Naive thymus-derived CD8-positive, alpha-beta T cell (primary cell): Measurements from ENCODE around the gene VAT1L. TPM values are rescaled to one million over a fixed set of nuclear protein-coding genes. Genes with fewer than 3 reads are reported as not detected.
"Not testable (repeated sequence)": the region's sequence is repeated elsewhere in the genome, so short reads cannot be mapped to it uniquely, and the experiment has no call there.

Experiments
- ATAC-seq, 2 donors: fragments of 150-1000 bp; cut with Tn5 transposase in 1 of 2; sonication (Bioruptor Pico), chemical (Tn5 transposase) in 1 of 2; 1 replicate in 1 of 2; 2 replicates in 1 of 2; pipeline ENCODE4 v1.10.0; 2021; ENCODE audit warnings: mild to moderate bottlenecking in 2 of 2, moderate library complexity in 2 of 2
- POLR2A ChIA-PET: fragments of 350-600 bp; sonication (Branson Sonifier 250); formaldehyde crosslinking; loops from one replicate; lab custom pipeline; 2021; ENCODE audit warnings: antibody characterized with exemption; lab: Charles Lee
- DNase-seq, 10 donors: peaks; one replicate each; pipeline versions ENCODE4 v3.0.0 to v3.0.0-alpha.2; 2020 to 2022
- H3K27ac Mint-ChIP-seq, 10 donors: one replicate each; pipeline ENCODE4 v1.8.0; 2020 to 2022; ENCODE audit warnings: mild to moderate bottlenecking in 10 of 10, mixed read lengths in 10 of 10, moderate library complexity in 4 of 10, inconsistent platforms in 1 of 10
- H3K27me3 Mint-ChIP-seq, 5 donors: one replicate each; pipeline ENCODE4 v1.8.0; 2021 to 2022; ENCODE audit warnings: mixed read lengths in 5 of 5
- H3K36me3 Mint-ChIP-seq, 3 donors: one replicate each; pipeline ENCODE4 v1.8.0; 2020 to 2022; ENCODE audit warnings: mixed read lengths in 3 of 3, mild to moderate bottlenecking in 2 of 3, inconsistent platforms in 1 of 3
- H3K4me1 Mint-ChIP-seq, 4 donors: one replicate each; pipeline ENCODE4 v1.8.0; 2021 to 2022; ENCODE audit warnings: mixed read lengths in 4 of 4
- H3K4me3 Mint-ChIP-seq, 10 donors: one replicate each; pipeline ENCODE4 v1.8.0; 2020 to 2022; ENCODE audit warnings: mild to moderate bottlenecking in 10 of 10, mixed read lengths in 10 of 10, moderate library complexity in 6 of 10, inconsistent platforms in 1 of 10
- H3K9me3 Mint-ChIP-seq, 9 donors: one replicate each; pipeline ENCODE4 v1.8.0; 2020 to 2022; ENCODE audit warnings: mixed read lengths in 9 of 9, mild to moderate bottlenecking in 3 of 9, inconsistent platforms in 1 of 9, moderate library complexity in 1 of 9
- polyA plus RNA-seq, 3 donors: library from polyadenylated mRNA; unstranded; fragments of 300-500 nt; fragmentation: Illumina TruSeq; gene quantifications; one replicate each; pipeline ENCODE4 v1.2.3, GENCODE V29; 2021
- total RNA-seq, 8 experiments: library from RNA in 2 of 8; stranded (reverse) in 2 of 8; gene quantifications; one replicate each; pipeline ENCODE4 v1.2.3 and lab custom pipeline; 2021 to 2026

VAT1L gene
- total and polyA plus RNA-seq, 5 experiments from 2014 or later, result not detected

GRCh38 chr16:77943801-77944200, 155.4 kb downstream of the VAT1L start:
- POLR2A ChIA-PET, result no interaction called here
- H3K27ac Mint-ChIP-seq, result no peak overlapping the region
- no peak overlapping the region for H3K4me3 Mint-ChIP-seq
- DNase-seq (no peak), ATAC-seq (no peak)
- peaks cover 0 to 9% (median 3%) of the 10 kb centered on the region in 9 donors for H3K9me3 Mint-ChIP-seq
- H3K36me3 Mint-ChIP-seq, result peaks cover 0 to 7% (median 2%) of the 10 kb centered on the region in 3 donors
- H3K4me1 Mint-ChIP-seq, result no peaks in the 10 kb centered on the region
- H3K27me3 Mint-ChIP-seq, result peaks cover 4 to 19% (median 13%) of the 10 kb centered on the region in 5 donors

DNA sequence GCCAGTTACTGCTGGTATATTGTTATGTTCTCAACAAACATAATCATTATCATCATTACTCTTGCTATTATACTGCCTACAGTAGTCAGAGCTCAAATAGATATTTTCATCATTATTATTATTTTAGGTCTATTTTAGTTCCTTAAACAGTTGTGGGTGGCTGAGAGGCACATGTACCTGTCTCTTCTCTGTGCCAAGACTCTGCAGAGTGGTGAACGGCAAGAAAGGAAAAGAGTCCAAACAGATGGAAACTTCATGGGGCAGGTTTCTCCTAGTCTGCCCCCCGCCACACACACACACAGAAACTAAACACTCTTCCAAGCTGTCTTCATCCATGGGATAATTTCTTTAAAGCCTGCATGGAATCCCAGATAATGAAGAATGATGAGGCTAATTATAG, 156.3 kb downstream of the VAT1L start:
- POLR2A ChIA-PET, result no interaction called here
- Mint-ChIP-seq H3K4me1 (no peaks in the 10 kb centered on the region), H3K27me3 (peaks cover 8 to 25% (median 21%) of the 10 kb centered on the region in 5 donors), H3K36me3 (peaks cover 0 to 7% (median 2%) of the 10 kb centered on the region in 3 donors), H3K9me3 (peaks cover 0 to 9% (median 3%) of the 10 kb centered on the region in 9 donors), H3K27ac (no peak overlapping the region), H3K4me3 (no peak overlapping the region)
- no peak for DNase-seq
- no peak for ATAC-seq

DNA sequence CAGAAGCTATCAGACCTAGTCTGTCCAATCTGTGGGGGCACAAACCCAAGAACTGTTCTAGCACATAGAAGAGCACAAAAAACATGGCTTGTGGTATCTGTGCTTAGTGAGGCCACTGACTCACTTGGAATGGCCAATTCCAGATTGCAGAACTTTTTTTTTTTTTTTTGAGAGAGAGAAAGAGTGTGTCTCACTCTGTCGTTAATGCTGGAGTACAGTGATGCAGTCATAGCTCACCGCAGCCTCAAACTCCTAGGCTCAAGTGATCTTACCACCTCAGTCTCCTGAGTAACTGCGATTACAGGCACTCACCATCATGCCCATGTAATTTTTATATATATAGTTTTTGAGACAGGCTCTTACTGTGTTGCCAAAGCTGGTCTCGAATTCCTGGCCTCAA, 156.8 kb downstream of the VAT1L start:
- H3K4me3 Mint-ChIP-seq, result no peak overlapping the region
- peaks cover 0 to 9% (median 3%) of the 10 kb centered on the region in 9 donors for H3K9me3 Mint-ChIP-seq

DNA sequence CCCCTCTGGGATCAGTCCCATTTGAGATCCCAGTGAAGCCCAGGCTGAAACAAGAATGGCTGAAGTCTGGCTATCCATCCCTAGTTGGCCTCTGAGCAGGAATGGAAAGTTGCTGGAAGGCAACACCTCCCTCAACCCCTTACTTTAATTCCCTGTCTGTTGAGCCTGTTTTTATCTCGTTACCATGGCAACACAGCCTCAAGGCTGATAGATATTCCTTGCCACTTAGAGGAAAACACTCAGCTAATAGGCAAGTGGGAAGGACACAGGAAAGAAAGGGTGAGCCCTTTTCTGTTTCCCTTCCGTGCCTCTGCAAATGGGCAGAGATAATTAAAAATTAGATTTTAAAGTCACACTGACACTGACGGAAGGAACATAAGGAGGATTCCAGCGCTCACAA, 158.5 kb downstream of the VAT1L start:
- Mint-ChIP-seq H3K4me1 (no peaks in the 10 kb centered on the region), H3K27me3 (peaks cover 8 to 29% (median 21%) of the 10 kb centered on the region in 5 donors), H3K4me3 (no peak overlapping the region), H3K27ac (no peak overlapping the region), H3K9me3 (peaks cover 0 to 8% (median 2%) of the 10 kb centered on the region in 9 donors), H3K36me3 (peaks cover 0 to 7% (median 2%) of the 10 kb centered on the region in 3 donors)
- ATAC-seq (no peak), DNase-seq (no peak)
- POLR2A ChIA-PET, result no interaction called here

More for the DNA sequence above, 156.8 kb downstream of the VAT1L start:
- H3K4me1 Mint-ChIP-seq, result no peaks in the 10 kb centered on the region
- no peak overlapping the region for H3K27ac Mint-ChIP-seq
- no peak for DNase-seq
- peaks cover 0 to 7% (median 2%) of the 10 kb centered on the region in 3 donors for H3K36me3 Mint-ChIP-seq
- no peak for ATAC-seq
- H3K27me3 Mint-ChIP-seq, result peaks cover 8 to 29% (median 21%) of the 10 kb centered on the region in 5 donors
- POLR2A ChIA-PET, result no interaction called here

DNA sequence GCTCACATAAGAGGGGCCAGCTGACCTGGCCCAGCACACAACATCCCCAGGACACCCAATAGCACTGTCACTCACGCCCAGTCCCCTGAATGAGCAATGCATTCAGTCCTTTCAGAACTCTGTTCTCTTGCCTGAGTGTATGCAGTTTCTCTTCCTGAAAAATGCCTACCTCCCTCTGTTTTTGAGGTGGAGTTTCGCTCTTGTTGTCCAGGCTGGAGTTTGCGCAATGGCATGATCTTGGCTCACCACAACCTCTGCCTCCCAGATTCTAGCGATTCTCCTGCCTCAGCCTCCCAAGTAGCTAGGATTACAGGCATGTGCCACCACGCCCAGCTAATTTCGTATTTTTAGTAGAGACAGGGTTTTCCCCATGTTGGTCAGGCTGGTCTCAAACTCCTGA, 159.2 kb downstream of the VAT1L start:
- ATAC-seq, H3K4me3 Mint-ChIP-seq, H3K36me3 Mint-ChIP-seq, H3K27ac Mint-ChIP-seq, H3K9me3 Mint-ChIP-seq, POLR2A ChIA-PET, DNase-seq, H3K4me1 Mint-ChIP-seq: not testable (repeated sequence)
- peaks cover 8 to 29% (median 21%) of the 10 kb centered on the region in 5 donors for H3K27me3 Mint-ChIP-seq

DNA sequence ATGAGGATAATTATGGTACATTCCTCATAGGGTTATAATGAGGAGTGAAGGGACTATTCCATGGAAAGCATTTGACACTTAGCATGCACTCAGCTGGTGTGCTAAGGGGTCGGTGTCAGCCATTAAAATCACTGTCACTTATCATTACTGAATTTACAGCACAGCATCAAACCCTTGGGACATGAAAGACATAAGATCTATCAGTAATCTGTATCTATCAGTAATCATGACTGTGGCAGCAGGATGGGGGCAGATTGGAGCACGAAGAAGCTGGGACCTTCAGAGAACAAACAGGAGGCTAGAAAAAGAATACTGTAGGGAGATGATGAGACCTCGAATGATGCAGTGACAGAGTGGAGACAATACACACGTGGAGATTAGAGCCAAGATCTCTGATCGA, 160.5 kb downstream of the VAT1L start:
- POLR2A ChIA-PET, result no interaction called here
- no peak overlapping the region for H3K4me3 Mint-ChIP-seq
- H3K9me3 Mint-ChIP-seq, result no peaks in the 10 kb centered on the region
- H3K27me3 Mint-ChIP-seq, result peaks cover 8 to 29% (median 21%) of the 10 kb centered on the region in 5 donors
- H3K4me1 Mint-ChIP-seq, result no peaks in the 10 kb centered on the region
- DNase-seq, result no peak
- no peak overlapping the region for H3K27ac Mint-ChIP-seq
- peaks cover 0 to 2% (median 0%) of the 10 kb centered on the region in 3 donors for H3K36me3 Mint-ChIP-seq
- ATAC-seq, result no peak

GRCh38 chr16:77949445-77949844, 161.1 kb downstream of the VAT1L start:
- H3K27ac Mint-ChIP-seq, result no peak overlapping the region
- no peak overlapping the region for H3K4me3 Mint-ChIP-seq
- POLR2A ChIA-PET, result interaction anchor here (0.7 kb wide), 1 partner anchor 16 kb away, joined by 4 read pairs; no protein-coding TSS in a partner anchor
- peaks cover 0 to 2% (median 0%) of the 10 kb centered on the region in 3 donors for H3K36me3 Mint-ChIP-seq
- no peaks in the 10 kb centered on the region for H3K9me3 Mint-ChIP-seq
- ATAC-seq (no peak), DNase-seq (no peak)
- H3K27me3 Mint-ChIP-seq, result peaks cover 8 to 29% (median 21%) of the 10 kb centered on the region in 5 donors
- H3K4me1 Mint-ChIP-seq, result no peaks in the 10 kb centered on the region

- Mint-ChIP-seq H3K9me3 (no peaks in the 10 kb centered on the region), H3K27ac (no peak overlapping the region), H3K27me3 (peaks cover 7 to 29% (median 21%) of the 10 kb centered on the region in 5 donors), H3K36me3 (peaks cover 0 to 2% (median 0%) of the 10 kb centered on the region in 3 donors), H3K4me3 (no peak overlapping the region), H3K4me1 (no peaks in the 10 kb centered on the region)
- POLR2A ChIA-PET, result no interaction called here
- no peak for ATAC-seq
- no peak for DNase-seq
These were observed 163.4 kb downstream of the VAT1L start for GRCh38 chr16:77951788-77952187.

GRCh38 chr16:77955127-77955526, 166.8 kb downstream of the VAT1L start:
- Mint-ChIP-seq H3K4me1 (no peaks in the 10 kb centered on the region), H3K36me3 (no peaks in the 10 kb centered on the region), H3K27ac (no peak overlapping the region), H3K4me3 (no peak overlapping the region), H3K9me3 (no peaks in the 10 kb centered on the region), H3K27me3 (peaks cover 0 to 14% (median 10%) of the 10 kb centered on the region in 5 donors)
- POLR2A ChIA-PET, result no interaction called here
- DNase-seq (no peak), ATAC-seq (no peak)

DNA sequence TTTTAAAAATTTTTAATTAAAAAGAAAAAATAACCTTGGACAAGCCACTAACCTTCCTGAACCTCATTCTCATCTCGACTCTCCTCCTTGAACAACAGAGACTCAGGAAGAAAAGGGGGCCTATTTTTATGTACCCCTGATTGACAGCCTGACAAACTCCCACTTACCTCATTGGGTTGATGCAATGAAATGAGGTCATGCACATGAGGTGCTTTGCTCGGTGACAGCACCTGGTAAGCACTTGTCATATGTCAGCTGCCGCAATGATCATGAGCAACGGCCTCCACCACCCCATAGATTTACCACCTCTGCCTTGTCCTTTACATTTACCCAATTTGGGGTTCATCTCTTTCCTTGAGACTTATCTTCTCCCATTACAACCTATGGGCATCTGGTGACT, 167.9 kb downstream of the VAT1L start:
- H3K4me1 Mint-ChIP-seq, result no peaks in the 10 kb centered on the region
- no peaks in the 10 kb centered on the region for H3K9me3 Mint-ChIP-seq
- ATAC-seq (no peak), DNase-seq (no peak)
- H3K4me3 Mint-ChIP-seq, result no peak overlapping the region
- H3K36me3 Mint-ChIP-seq, result no peaks in the 10 kb centered on the region
- H3K27ac Mint-ChIP-seq, result no peak overlapping the region
- POLR2A ChIA-PET, result no interaction called here
- peaks cover 0 to 21% (median 10%) of the 10 kb centered on the region in 5 donors for H3K27me3 Mint-ChIP-seq

DNA sequence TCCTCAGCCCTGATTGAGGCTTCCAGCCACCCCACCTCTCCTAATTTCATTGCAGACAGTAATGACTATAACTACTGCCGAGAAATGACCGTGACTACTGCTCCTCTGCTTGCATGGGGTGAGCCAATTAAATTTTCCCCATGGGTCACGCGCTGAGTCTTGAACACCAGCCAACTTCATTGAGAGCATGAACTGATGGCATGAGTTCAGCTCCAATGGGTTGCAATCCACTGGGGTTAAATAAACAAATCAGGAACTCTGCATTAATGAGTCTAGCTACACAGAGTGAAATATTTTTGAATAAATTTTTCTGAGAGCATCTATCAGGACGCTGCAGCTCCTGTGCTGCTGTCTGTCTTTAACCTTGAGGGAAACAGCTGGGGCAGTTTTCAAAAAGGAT, 172.4 kb downstream of the VAT1L start:
- Mint-ChIP-seq H3K36me3 (no peaks in the 10 kb centered on the region), H3K4me3 (no peak overlapping the region), H3K27me3 (peaks cover 13 to 61% (median 41%) of the 10 kb centered on the region in 5 donors), H3K9me3 (no peaks in the 10 kb centered on the region), H3K4me1 (peaks cover 0 to 6% (median under 1%) of the 10 kb centered on the region in 4 donors), H3K27ac (no peak overlapping the region)
- ATAC-seq (no peak), DNase-seq (no peak)
- POLR2A ChIA-PET, result no interaction called here

GRCh38 chr16:77961814-77962213, 173.4 kb downstream of the VAT1L start:
- no peak for DNase-seq
- Mint-ChIP-seq H3K27me3 (peaks cover 13 to 69% (median 44%) of the 10 kb centered on the region in 5 donors), H3K27ac (peak overlapping the region in 1 of 10 donors; percentile 20), H3K4me3 (no peak overlapping the region), H3K4me1 (peaks cover 0 to 6% (median under 1%) of the 10 kb centered on the region in 4 donors), H3K36me3 (no peaks in the 10 kb centered on the region), H3K9me3 (no peaks in the 10 kb centered on the region)
- no peak for ATAC-seq
- POLR2A ChIA-PET, result no interaction called here

DNA sequence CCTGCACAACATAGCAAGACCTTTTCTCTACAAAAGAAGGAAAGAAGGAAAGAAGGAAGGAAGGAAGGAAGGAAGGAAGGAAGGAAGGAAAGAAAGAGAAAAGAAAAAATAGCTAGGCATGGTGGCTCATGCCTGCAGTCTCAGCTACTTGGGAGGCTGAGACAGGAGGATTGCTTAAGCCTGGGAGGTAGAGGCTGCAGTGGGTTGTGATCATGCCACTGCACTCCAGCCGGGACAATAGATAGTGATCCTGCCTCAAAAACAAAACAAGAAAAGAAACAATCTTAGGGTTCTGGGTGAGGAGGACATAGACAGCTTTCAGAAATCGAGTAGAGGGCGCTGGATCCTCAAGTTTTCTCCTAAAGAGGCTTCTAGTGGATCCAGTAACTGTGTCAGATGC, 174.3 kb downstream of the VAT1L start:
- no peak for DNase-seq
- H3K4me1 Mint-ChIP-seq, result peaks cover 0 to 6% (median under 1%) of the 10 kb centered on the region in 4 donors
- H3K36me3 Mint-ChIP-seq, result no peaks in the 10 kb centered on the region
- POLR2A ChIA-PET, result no interaction called here
- no peak for ATAC-seq
- H3K27me3 Mint-ChIP-seq, result peaks cover 14 to 74% (median 47%) of the 10 kb centered on the region in 5 donors
- no peak overlapping the region for H3K4me3 Mint-ChIP-seq
- no peaks in the 10 kb centered on the region for H3K9me3 Mint-ChIP-seq
- no peak overlapping the region for H3K27ac Mint-ChIP-seq
